ENCODE data around the gene GTSE1.
"Not testable (repeated sequence)": the region's sequence is repeated elsewhere in the genome, so short reads cannot be mapped to it uniquely, and the experiment has no call there.

GTSE1 gene

GRCh38 chr22:46292732-46293131 lies 3.9 kb upstream of the GTSE1 start:
- no peak for DNase-seq (ENCODE audit: low read depth in 2 of 2)

GRCh38 chr22:46293577-46294260 lies 3.0 kb upstream of the GTSE1 start:
- DNase-seq (ENCODE audit: low read depth in 2 of 2) = no peak

- DNase-seq (ENCODE audit: low read depth in 2 of 2) = no peak
Observed at GRCh38 chr22:46294784-46295183, 1.9 kb upstream of the GTSE1 start.

- DNase-seq (ENCODE audit: low read depth in 2 of 2) = no peak
Observed at GRCh38 chr22:46295277-46295971, 1.2 kb upstream of the GTSE1 start.

DNA sequence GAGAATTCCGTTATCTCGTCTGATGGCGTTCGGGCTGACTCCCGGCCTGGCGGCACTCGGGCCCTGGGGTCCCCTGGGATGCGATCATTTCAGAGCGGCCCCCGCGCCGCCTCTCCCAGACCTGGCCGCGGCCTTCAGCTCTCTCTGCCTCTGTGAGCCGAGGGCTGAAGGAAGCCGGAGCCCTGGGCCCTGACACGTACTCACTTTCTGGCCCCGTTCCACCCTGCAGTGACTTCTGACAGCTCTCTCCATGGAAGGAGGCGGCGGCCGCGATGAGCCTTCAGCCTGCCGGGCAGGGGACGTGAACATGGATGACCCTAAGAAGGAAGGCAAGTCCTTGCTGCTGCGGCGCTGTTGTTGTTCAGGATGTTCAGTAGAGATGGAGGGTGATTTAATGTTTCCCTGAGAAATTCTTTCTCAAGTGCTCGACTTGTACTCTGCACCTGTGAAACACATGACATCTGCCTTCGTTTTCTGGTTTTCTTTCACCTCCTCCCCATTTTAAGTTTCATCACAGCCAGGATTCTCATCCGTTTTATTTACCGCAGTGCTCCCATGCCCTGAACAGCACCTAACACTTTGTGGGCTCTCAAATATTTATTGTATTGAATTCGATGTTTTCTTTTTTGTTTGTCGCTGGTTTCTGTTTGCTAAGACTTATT lies 612 bp downstream of the GTSE1 start:
- no peak for DNase-seq (ENCODE audit: low read depth in 2 of 2)

DNA sequence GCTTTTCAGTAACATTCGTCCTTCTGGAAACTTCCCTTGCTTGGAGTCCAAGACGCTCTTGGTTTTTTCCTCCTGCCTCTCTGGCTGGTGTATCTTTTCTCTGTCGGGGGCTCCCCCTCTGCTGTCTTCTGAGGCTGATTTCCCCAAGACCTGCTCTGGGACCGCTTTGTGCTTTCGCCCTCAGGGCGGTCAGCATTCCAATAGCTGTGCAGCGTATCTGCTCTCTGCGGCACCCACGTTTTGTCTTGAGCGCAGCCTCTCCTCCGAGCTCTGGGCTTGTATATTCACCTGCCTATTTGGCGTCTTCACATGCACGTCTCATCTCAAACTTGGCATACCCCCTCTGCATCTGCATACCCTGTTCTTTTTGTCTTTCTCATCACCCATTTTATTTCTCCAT lies 2.4 kb downstream of the GTSE1 start:
- no peak for DNase-seq (ENCODE audit: low read depth in 2 of 2)

DNA sequence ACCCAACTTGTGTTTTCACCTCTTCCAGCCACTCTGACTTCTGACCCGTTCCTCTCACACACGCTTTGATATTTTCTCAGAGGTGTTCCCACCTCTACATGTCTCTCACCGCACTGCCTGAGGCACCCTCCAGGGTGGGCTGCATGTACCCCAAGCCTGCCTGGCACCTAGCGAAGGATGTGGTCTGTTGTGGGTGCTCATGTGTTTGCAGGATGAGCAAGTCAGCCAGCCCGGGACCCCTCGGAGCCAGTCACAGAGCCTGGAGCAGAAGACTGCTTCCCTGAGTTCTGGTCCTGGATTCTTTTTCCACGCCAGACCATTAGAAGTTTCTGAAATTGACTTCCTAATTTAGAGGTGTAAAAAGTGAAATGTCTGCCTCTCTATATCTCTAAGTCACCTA lies 3.8 kb downstream of the GTSE1 start:
- no peak for DNase-seq (ENCODE audit: low read depth in 2 of 2)

DNA sequence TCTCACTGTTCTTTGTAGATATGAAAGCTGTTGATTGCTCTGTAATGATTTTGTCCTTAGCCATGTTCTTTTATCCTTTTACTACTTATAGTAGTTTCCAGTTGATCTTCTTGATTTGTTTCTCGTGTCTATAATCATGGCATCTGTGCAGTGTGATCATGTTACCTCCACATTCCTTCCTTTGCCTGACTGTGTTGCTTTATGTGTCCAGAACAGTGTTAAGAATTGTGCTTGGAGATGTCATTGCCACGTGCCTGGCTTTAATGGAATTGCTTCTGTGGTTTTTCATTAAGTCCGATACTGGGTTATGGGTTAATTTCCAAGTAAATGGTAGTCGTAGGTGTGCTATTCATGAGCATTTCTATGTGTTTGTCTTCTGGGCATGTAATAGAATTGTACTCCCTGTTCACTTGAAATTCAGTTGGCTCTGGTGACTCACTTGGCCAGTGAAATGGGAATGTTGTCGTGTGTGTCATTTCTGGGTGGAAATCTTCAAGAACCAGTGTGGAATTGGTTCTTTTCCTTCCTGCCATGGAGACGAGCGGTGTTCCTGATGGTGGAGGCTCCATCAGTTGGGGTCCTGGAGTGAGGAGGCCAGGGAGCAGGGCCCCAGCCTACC lies 6.8 kb downstream of the GTSE1 start:
- DNase-seq (ENCODE audit: low read depth in 2 of 2) = no peak

GRCh38 chr22:46308283-46308988 lies 11.8 kb downstream of the GTSE1 start:
- DNase-seq (ENCODE audit: low read depth in 2 of 2) = no peak

DNA sequence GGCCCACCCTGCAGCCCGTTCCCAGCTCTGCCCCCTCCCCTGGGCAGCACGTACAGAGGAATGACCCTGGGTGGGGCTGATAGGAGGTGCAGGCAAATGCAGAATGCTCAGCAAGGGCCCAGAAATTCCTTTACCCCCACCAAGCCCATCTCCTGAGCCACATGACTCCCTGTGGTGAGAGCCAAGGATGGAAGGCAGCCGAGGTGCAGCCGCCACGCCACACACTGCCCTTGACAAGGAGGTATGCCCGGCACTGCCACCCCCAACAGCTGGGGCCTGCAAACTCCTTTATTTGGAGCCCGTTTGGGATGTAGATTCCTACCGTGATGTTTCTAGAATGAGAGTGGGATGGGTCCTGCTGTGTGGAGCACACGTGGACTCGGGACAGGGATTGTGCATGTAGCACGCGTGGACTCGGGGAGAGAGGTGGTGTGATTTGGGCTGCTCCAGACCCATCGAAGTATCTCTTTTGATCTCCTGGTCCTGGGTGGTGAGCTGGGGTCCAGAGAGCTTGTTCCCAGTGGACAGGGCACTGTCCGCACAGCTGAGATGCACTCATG lies 12.9 kb downstream of the GTSE1 start:
- DNase-seq (ENCODE audit: low read depth in 2 of 2) = no peak

GRCh38 chr22:46312056-46312455 lies 15.4 kb downstream of the GTSE1 start:
- DNase-seq (ENCODE audit: low read depth in 2 of 2) = no peak

DNA sequence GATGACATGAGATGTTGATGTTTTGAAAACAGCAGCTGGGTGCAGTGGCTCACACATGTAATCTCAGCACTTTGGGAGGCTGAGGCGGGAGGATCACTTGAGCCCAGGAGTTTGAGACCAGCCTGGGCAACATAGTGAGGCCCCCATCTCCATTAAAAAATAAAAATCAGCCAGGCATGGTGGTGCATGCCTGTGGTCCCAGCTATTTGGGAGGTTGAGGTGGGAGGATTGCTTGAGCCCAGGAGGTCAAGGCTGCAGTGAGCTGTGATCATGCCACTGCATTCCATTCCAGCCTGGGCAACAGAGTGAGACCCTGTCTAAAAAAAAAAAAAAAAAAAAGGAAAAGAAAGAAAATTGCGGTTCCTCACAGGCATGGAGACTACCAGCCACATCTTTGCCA lies 16.2 kb downstream of the GTSE1 start:
- not testable (repeated sequence) for DNase-seq (ENCODE audit: low read depth in 2 of 2)

GRCh38 chr22:46315976-46316375 lies 19.3 kb downstream of the GTSE1 start:
- no peak for DNase-seq (ENCODE audit: low read depth in 2 of 2)

DNA sequence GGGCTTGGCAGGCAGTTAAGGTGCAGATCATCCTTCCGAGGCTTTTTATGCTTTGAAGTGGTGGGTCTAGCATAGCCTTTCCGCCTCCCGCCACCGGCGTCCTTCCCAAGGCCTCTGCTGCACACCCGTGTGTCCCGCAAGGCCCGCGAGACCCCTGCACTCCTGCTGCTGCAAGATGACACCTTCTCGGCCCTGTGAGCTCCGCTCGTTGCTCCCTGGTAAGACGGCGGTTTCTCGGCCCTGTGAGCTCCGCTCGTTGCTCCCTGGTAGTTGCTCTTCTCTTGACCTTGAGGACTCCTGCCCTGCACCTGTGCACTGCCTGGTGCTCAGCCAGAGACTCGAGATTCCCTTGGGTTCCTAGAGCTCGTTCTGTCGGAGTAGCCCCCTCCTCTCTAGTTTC lies 21.0 kb downstream of the GTSE1 start:
- DNase-seq (ENCODE audit: low read depth in 2 of 2) = no peak

DNA sequence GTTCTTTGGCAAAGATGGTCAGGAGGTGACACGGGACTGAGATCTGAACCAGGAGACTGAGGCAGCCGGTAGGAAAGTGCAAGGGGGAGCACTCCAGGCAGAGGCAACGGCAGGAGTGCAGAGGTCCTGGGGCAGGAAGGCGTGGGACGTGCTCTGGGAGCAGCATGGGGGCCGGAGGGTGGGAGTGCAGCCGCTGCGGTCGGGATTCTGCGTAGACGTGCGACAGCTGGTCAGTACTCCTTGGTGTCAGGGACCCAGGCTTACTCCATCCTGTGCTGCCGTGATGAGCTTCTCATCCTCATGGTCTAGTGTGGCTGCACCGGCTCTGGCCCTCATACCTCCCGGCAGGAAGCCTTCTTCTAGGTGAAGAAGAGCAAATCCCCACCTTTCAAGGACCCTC lies 21.9 kb downstream of the GTSE1 start:
- DNase-seq (ENCODE audit: low read depth in 2 of 2) = no peak

GRCh38 chr22:46319319-46319718 lies 22.6 kb downstream of the GTSE1 start:
- DNase-seq (ENCODE audit: low read depth in 2 of 2) = no peak

DNA sequence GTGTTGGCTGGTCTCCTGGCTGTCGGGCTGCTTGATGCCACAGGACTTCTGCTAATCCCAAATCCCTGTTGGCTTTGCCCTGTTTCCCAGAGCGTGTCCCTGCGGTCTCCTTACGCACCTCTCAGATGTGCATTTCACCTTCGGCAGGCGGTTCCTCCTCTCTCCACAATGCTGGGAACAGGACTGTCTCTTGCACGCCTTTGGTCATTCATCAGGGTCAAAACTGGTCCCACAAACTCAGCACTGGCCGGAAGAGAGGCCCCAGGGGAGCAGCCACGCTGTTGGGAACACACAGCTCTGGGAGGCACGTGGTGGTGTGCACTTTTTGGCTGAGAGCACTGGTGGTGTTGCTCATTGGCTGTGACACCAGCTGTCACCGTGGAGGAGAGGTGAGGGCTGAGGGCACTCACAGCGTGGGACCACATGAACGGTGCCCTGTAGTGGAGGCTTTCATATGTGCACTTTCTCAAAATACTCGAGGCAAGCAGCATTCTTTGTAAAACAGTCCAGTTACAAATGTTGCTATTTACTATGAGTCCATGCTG lies 23.6 kb downstream of the GTSE1 start:
- DNase-seq (ENCODE audit: low read depth in 2 of 2) = no peak

- no peak for DNase-seq (ENCODE audit: low read depth in 2 of 2)
Observed at GRCh38 chr22:46320716-46321386, 24.2 kb downstream of the GTSE1 start.

- DNase-seq (ENCODE audit: low read depth in 2 of 2) = no peak
Observed at GRCh38 chr22:46322711-46323110, 26.0 kb downstream of the GTSE1 start.

GRCh38 chr22:46323162-46323561 lies 26.5 kb downstream of the GTSE1 start:
- DNase-seq (ENCODE audit: low read depth in 2 of 2) = no peak

All from stimulated activated CD4-positive, alpha-beta T cell treated with anti-CD3 and anti-CD28 coated beads, Interleukin-4, amount 100 ng/mL, for 48 hours (primary cell).